CD4-positive, alpha-beta T cell treated with Interleukin-17A for 1 hour (primary cell): ENCODE data around the gene CD8A.
A peak's percentile ranks its signal among the peaks of the same experiment; 100 is the strongest.
"Not testable (repeated sequence)": the region's sequence is repeated elsewhere in the genome, so short reads cannot be mapped to it uniquely, and the experiment has no call there.

Experiments
- DNase-seq: peaks from one replicate; pipeline ENCODE4 v3.0.0-alpha.2; 2020

CD8A gene

DNA sequence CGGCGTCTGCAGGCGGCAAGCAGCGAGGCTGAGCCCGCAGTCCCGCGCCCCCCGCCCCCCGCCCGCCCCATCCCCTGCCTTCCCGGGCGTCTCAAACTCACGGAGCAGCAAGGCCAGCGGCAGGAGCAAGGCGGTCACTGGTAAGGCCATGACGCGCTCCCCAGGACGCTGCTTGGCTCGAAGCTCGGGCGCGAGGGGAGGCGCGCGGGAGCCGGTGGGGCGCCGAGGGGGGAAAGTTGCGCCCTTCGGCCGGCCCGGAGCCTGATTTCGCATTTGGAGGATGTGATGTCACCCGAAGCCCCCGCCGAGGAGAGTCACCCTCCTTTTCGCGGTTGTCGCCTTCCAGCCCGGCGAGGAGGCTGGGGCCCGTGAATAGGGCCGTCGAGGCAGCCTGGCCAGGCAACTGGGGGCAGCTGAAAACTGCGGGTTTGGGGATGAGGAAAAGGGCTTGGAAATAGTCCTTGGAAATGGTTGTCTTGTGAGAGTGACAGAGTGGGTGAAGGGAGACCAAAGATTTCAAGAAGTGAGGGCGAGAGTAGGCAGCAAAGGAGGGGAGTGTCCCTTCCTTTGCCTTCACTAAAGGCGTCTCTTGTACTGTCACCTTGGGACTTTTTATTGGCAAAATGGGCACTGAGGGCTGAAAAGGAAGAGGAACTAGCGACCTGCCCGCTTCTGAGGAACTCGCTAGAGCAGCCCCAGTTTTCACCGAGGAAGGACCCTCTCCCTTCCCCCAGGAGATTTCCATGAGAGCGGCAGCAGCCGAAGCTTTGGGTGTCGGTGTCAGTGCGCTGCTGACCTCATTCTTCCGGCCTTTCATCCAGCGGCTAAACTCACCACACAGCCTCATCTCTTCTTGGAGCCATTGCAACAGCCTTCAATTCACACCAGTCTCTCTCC lies at the start of gene CD8A:
Gene CD8A, minus strand, starts transcription at position 238 of the 897 bp plus-strand sequence. Its CDS starts 88 bp downstream, at position 150.
- DNase-seq, result peak; percentile 77

DNA sequence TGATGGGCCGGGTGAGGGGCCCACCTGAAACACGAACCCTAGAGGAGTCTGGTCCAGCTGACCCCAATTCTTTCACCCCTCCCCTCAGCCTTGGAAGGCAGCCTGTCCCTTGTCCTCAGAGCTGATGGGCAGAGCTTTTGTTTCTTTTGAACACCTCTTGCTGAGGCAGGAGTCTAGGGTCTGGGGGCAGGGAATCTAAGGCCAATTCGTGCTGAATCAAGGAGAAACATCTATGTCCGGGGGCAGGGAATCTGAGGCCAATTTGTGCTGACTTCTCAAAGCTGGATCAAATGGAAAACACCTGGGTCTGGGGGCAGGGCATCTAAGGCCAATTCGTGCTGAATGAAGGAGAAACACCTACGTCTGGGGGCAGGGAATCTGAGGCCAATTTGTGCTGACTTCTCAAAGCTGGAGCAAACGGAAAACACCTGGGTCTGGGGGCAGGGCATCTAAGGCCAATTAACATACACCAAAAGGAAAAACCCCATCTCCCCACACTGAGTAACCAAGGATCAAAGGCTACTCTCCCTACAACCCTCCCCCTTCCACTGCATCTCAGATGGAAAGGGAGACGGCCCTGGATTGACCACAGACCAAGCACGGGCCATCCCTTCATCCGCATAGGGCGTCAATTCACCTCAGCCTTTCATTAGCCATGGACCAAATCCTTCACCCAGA lies 49.3 kb upstream of the CD8A start:
- not testable (repeated sequence) for DNase-seq

DNA sequence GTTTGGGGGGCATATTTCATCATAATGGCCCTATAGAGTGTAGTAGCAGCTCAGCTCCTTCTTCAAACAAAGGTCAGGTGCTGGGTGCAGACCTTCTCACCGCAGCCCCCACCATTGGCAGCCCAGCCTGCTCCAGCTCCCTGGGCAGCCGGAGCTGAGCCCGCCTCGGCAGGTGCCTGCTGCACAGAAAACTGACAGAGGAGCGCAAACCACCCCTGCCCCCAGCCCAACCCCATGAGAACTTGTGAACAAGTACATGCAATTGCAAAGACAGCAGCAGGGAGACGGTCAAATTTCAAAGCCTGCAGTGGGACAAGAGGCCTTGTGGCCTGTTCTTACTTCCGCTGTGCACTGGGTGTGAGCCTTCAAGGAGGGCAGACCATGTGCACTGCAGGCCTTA lies 48.7 kb upstream of the CD8A start:
- not testable (repeated sequence) for DNase-seq

DNA sequence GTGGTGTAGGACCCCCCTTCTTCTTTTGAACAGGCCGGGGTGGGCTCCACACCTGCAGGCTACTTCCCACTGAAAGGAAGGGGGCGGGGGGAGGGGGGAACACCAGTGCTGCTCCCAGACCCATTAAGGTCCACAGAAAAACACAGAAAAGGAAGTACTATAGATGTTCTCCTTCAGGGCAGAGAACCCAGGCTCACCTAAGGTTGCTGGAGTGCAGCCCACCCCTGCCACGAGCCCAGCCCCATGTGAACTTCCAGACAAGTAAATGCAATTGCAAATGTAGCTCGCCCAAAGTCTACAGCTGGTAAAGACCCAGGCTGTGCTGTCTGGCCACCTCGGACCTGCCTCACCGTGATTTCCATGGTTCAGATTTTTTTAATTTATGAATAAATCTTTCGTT lies 47.0 kb upstream of the CD8A start:
- not testable (repeated sequence) for DNase-seq

DNA sequence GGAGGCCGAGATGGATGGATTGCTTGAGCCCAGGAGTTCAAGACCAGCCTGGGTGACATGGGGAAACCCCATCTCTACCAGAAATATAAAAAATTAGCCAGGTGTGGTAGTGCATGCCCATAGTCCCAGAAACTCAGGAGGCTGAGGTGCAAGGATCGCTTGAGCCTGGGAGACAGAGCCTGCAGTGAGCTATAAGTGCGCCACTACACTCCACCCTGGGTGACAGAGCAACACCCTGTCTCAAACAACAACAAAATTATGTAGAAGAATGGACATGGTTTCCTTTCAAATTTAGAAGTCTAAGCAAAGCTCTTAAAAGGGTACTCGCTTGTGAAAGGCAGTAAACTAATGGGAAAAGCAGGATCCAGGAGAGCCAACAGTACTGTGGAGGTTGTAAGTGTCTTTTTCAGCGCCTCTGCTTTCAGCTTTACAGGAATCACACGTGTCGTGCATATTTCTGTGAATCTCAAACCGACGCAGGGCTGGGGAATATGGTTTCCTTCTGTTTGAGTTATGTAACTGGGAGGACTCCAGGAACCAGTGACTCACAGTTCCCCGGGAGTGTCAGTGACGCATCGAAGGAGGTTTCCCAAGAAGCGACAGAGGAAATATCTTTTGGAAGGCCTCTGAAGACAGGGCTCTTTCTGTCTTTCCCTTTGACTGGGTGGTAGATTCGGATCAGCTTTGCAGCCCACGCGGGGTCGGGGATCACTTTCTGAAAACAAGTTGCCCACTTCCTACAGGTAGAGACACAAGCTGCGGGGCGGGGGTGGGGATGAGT lies 46.4 kb upstream of the CD8A start:
- peak; percentile 44 for DNase-seq

DNA sequence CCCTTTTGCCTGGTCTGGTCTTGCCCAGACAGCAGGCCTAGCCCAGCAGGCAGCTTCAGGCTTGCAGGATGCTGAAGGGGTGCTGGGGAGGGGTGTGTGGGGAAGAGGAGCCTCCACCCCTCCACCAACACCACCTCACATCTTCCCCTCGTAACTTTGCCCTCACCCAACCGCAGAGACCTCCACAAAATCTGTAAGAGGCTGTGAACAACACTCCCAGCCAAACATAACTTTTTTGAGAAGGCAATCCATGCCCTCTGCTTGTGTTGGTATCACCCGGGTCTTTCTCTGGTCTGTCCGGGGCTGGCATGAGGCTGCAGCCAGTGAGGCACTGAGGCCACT lies 44.8 kb upstream of the CD8A start:
- not testable (repeated sequence) for DNase-seq

DNA sequence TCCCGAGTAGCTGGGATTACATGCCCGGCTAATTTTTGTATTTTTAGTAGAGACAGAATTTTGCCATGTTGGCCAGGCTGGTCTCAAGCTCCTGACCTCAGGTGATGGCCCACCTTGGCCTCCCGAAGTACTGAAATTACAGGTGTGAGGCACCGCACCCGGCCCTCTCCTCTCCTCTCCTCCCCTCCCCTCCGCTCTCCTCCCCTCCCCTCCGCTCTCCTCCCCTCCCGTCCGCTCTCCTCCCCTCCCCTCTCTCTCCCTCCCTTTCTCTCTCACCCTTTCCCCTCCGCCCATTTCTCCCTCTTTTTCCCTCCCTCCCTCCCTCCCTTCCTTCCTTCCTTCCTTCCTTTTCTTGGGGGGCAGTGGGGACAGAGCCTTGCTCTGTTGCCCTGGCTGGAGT lies 42.6 kb upstream of the CD8A start:
- DNase-seq, result no peak

DNA sequence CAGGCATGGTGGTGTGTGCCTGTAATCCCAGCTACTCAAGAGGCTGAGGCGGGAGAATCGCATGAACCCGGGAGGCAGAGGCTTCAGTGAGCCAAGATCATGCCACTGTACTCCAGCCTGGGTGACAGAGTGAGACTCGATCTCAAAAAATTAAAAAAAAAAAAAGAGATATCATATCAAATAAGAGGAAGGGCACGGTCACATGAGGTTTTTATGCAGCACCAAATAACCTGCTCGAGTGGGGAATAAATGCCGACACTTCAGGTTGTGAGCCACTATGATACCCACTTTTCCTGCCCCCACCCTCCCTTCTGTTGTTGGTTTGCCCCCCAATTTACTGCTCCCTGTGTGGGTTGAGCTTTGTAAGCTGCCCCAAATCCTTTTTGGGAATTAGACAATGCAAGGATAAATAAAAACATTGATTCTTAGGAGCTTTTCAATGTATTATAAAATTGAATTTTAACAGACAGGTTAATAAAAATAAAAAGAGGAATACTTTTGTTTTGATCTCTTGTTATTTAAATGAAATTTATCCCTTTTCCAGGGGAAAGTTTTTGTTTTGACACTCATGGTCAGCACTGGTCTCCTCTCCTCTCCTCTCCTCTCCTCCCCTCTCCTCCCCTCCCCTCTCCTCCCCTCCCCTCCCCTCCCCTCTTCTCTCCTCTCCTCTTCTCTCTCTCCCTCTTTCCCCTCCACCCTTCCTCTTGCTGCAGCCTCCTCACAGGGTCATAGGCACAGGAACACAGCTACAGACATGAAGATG lies 41.8 kb upstream of the CD8A start:
- no peak for DNase-seq

DNA sequence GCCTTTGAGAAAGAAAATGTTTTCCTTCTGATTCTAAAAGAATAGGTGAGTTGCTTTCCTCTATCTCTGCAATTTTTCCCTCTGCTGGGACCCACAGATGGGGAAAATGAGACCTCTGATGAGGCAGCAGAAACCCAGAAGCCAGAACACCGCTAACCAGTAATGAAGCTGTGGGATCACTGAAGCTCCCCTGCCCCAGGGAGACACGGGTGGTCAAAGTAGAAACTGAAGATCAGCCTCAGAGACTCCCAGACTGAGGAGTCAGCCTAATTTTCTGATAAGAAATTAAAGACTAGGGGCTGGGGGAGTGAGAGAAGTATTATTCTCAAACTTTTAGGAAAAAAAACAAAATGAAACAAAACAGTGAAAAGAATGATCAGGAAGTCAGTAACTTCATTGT lies 40.8 kb upstream of the CD8A start:
- no peak for DNase-seq

DNA sequence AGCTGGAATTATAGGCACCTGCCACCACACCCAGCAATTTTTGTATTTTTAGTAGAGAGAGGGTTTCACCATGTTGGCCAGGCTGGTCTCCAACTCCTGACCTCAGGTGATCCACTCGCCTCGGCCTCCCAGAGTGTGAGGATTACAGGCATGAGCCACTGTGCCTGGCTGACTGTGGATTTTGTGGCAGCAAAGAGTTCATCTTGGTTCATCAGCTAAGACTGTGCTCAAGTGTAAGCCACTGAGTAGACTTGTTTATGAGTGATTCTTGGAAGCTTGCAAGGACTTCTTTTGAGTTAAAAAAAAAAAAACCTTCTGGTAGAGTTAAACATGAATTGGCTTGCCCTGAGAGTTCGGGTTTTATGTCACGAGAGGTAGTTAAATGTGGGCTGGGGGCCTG lies 36.2 kb upstream of the CD8A start:
- DNase-seq, result no peak

DNA sequence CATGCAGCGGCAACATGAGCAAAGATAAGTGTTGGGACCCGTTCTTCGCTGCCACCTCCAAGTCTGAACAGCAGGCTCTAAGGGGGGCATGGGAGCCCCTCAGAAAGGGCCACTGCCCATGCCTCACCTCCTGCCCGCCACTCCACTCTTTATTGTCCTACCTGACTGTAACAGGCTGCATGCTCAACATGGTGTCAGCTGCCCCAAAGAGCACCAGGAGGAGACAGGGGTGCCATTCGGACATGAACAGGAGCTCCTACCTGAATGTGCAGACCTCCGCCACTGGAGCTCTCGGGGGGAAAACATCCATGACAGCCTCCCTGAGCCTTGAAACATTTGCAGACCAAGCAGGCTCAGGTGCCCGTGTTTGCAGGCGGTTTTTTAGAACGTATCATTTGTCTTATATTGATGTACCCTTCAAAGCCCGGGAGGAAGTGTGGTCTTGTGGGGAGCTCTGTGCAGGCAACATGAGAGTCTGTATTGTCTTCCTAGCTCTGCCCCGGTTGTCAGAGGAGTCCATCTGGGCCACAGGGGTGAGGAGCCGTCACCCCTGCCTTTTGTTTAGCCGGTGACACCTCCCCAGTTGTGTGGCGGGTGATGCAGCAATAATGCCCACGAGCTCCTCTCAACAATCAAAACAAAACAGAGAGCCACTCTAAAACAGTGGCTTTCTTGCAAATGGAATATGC lies 35.1 kb upstream of the CD8A start:
- DNase-seq, result peak; percentile 83

DNA sequence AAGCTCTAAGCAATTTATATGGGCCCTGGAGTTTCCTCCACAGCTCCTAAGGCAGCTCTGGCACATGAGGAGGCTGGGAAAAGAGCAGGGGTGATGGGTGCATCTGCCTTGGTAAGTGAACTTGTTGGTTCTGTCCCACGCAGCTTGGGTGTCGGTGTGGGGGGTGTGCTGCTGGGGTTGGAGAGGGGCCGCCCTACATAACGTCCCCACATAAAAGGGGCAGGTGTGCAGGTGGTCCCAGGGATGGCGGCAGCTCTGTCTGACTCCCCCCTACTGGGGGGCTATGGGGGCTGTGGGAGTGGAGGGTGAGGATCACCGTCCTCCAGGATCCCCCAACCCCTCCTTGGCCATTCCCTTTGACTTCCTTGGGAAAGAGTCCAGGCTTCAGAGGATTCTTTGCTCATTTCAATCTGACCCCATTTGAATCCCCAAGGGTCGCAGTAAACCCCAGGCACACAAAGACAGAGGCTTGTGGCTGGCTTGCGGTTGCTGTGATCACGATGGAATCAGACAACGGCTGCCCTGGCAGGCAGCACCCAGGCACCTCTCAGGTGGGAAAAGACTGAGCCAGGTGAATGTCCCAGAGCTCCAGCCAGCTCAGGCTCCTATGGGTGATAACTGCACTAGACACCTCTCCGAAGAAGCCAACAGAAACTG lies 34.5 kb upstream of the CD8A start:
- peak; percentile 26 for DNase-seq

DNA sequence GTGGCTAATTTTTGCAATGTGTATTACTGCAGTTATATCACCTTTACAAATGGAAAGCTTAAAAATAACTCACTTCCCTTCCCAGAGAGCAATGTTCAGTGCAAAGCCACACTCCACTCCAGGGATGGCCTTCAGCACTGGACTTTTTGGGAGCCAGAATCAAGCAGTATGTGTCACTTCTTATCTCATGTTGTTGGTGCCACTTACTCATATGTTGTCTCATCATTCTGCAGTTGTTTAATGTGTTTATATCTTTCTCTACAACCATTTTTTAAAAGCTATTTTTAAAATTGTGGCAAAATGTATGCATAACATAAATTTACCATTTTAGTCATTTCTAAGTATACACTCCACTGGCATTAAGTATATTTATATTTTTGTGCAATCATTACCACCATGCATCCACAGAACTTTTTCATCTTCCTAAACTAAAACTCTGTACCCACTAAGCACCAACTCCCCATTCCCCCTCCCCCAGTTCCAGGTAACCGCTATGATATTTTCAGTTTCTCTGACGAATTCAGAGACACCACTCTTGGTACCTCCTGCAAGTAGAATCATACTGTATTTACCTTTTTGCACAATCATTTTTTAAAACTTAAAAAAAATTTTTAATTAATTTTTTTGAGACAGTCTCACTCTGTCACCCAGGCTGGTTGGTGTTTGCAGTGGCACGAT lies 32.1 kb upstream of the CD8A start:
- DNase-seq, result no peak

DNA sequence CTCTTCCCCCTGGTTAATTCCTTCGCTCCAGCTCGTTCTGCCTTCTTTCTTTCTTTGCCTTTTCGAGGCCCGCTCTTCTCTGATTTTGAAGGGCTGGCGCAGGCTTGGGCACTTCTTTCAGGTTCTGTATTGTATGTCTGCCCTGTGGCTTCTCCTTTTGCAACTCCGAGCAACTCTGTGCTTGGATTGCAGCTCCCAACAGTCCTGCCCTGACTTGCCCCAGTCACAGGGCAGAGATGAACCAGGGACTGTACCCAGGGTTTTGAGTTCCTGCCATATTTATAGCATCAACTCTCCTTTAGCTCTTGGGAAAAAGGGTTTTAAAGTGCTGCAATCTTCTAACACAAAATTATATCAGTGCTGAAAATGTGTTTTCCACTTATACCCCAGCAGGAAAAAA lies 31.1 kb upstream of the CD8A start:
- no peak for DNase-seq

DNA sequence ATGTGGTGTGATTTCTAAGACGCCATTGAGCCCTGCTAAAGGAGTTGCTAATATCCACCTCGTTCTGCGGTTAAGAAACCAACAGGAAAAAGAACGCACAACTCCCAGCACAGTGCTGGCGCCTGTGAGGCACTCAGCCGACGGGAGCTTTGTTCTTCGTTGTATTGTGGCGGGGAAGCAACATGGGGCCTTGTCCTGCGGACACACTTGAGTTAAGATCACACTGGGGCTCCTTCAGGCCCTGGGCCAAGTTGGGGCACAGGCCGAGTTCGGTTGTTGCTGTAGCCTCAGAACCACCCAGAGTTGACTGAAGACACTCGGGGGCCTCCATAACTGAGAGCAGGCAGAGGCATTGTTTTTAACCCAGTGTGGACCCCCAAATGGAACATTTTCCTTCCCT lies 30.6 kb upstream of the CD8A start:
- peak; percentile 37 for DNase-seq

DNA sequence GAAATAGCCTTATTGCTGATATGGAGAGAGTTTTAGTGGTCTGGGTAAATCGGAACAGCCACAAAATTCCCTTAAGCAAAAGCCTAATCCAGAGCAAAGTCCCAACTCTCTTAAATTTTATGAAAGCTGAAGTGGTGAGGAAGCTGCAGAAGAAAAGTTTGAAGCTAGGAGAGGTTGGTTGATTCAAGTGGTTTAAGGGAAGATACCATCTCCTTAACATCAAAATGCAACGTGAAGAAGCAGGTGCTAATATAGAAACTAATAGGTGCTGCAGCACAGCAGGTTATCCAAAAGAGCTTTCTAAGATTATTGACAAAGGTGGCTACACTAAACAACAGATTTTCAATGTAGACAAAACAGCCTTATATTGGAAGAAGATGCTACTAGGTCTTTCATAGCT lies 28.2 kb upstream of the CD8A start:
- DNase-seq, result no peak

DNA sequence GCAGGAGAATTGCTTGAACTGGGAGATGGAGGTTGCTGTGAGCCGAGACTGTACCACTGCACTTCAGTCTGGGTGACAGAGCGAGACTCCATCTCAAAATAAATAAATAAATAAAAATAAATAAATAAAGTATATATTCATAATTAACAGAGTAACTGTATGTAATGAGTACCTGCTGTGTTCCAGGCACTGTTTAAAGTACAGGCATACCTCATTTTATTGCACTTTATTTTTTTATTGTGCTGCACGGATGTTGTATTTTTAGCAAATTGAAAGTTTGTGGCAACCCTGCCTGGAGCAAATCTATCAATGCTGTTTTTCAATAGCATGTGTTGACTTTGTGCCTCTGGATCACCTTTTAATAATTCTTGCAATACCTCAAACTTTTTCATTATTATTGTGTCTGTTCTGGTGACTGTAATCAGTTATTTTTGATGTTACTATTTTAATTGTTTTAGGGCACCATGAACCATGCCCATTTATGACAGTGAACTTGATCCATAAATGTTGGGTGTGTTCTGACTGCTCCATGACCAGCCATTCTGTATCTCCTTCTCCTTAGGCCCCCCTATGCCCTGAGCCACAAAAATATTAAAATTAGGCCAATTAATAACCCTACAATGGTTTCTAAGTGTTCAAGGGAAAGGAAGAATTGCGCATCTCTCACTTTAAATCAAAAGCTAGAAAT lies 27.5 kb upstream of the CD8A start:
- DNase-seq, result no peak

DNA sequence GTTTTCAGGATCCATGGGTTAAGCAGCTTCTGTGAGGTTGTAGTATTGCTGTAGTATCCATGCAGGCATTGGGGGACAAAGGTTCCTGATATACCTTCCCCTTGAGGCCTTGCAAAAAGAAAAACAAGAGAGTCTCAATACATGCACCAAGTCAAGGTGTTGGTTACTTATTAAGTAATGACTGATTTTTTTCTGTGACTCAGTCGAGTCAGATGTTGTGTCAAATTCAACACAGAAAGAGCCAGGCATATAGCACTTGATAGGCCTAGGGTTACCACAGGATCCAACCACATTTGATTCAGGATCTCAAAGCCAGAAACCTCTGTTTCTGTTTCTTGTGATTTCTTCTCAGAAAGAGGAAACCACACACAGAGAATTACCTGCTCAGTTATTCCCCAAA lies 24.9 kb upstream of the CD8A start:
- no peak for DNase-seq

DNA sequence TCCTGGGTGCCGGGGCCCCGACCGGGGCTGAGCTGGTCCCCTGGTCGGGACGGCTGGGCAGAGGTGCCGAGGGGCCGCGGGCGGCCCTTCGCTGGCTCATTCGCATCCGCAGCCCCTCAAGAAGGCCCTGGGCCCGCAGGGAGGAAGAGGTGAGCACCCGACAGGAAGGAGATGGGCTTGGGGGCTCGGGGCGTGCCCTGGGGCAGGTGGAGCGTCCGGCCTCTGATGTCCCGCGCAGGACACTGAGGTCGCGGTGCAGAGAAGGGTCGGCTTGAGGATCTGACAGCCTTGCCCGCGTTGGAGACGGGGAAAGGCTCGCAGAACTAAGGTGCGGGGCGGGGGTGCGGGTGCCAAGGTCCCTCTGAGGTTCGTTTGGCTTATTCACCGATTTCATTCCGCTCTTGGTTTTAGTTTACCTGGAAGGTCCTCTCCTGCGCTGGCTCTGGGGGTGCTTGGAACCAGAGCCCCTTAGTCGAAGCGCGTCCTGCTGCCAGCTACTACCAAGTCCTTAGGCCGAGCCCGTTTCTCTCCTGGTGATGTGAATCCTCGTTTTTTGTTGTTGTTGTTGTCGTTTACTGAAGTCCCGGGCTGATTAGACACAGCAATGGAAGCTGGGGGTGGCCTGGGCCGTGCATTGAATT lies 18.9 kb upstream of the CD8A start:
- peak; percentile 33 for DNase-seq
